Activated gamma-delta T cell (primary cell): ENCODE data around the gene SRD5A1.

Experiments used
- DNase-seq: peaks from one replicate; lab custom pipeline; 2025; lab: John Stamatoyannopoulos, UW

Gene SRD5A1

DNA sequence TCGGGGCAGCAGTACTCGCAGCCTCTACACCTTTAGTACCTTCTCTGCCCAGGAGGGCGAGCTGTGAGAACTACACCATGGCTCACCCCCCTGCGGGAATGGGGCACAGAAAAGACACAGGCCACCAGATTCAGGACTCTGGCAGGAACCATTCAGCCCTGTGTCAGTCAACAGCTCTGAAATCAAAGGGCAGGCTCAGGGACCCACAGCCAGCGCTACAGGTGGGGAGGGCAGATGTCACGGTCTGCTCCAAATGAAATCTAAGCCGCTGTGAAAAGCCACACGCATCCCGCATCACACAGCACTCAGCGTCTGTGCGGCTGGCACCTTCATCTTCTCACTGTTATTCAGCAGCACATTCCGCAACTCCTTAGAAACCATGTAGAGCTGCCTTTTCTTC, 28.3 kb upstream of the SRD5A1 start:
- no peak for DNase-seq

GRCh38 chr5:6606884-6607558, 26.2 kb upstream of the SRD5A1 start:
- DNase-seq: no peak

GRCh38 chr5:6607559-6607936, 25.7 kb upstream of the SRD5A1 start:
- DNase-seq: no peak

DNA sequence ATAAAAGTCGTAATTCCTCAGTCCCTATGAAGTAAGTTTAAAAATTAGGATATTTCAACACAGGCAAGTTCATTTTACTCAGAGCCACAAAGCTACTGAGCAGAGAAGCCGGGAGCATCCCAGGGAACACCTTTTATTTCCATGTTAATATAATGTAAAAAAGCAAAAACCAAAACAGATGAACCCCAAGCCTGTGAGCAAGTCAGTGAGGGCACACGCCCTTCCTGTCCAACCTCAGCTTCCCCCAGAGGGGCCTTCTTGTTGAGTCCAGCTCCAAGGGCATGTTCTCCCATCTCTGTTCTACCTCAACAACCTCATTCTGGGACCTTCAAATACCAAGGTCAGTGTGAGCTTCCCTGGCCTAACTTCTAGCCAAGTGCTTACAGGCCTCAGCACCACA, 25.2 kb upstream of the SRD5A1 start:
- no peak for DNase-seq

DNA sequence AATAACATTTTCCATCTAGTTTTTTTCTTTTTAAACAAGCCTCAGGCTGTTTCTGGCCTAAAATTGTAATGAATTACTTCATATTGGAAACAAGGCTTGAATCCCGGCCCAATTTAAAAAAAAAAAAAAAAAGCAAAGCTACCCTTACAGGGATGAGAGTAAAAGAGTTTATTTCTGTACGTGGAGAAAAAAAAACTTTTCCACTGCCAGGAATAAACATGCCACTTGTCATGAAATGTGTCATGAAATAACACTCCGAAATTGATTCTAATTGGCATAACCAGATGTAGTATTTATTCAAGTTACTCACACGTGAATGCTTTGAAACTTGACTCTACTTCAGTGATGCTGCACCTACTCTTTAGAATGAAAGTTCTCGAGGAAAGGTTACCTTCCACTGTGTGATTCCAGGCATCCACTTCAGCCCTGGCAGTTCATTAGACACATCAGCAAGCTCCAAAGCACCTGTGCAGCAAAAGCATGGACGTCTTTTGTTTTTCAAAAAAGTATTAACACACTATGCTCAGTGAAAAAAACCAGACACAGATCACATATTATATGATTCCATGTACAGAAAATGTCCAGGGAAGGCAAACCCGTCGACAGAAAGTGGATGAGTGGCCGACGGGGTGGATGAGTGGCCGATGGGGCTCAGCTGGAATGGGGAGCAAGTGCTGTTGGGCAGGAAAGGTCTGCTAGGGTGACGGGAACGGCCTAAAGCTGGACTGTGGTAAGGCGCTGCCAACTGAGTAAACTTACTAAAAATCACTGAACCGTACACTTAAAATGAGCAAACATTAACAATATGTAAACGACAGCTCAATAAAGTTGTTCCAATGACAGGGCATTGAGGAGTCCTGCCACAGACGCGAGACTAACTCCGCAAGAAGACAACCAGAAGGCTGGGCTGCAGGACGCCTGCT, 21.6 kb upstream of the SRD5A1 start:
- no peak for DNase-seq

- no peak for DNase-seq
Measured at GRCh38 chr5:6615034-6615815, 18.0 kb upstream of the SRD5A1 start.

GRCh38 chr5:6616632-6617031, 16.6 kb upstream of the SRD5A1 start:
- DNase-seq: no peak

DNA sequence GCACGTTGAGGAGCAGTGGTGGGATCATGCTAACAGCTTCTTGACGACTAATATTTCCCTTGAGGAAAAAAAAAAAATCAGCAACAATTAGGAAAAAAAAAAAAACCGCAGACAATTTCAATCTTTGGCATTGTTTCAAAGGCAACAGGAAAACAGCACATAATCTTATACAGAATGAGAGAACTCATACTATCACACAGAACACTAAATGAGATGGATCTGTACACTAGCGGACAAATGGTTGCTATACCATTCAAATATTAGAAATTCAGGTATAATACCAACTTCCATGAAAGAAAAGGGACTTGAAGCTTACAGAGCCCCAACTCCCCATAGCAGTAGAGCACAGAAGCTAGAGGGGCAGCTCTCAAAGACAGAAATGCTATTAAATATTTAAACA, 10.0 kb upstream of the SRD5A1 start:
- DNase-seq: no peak

GRCh38 chr5:6623941-6624340, 9.3 kb upstream of the SRD5A1 start:
- no peak for DNase-seq

DNA sequence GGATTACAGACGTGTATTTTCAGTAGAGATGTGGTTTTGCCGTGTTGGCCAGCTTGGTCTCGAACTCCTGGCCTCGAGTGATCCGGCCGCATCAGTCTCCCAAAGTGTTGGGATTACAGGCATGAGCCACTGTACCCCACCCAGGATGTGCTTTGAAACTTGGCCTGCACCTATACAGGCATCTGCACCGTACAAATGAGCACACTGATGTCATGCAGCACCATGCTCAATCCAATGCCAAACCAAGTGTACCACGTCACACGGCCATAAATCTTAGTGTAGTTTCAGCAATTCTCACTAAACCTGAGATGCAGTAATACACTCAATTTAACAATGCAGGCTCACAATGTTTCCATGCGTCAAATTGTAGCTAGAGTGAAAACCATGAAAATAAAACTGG, 6.7 kb upstream of the SRD5A1 start:
- no peak for DNase-seq

- DNase-seq: no peak
Measured at GRCh38 chr5:6631441-6631840, 1.8 kb upstream of the SRD5A1 start.

DNA sequence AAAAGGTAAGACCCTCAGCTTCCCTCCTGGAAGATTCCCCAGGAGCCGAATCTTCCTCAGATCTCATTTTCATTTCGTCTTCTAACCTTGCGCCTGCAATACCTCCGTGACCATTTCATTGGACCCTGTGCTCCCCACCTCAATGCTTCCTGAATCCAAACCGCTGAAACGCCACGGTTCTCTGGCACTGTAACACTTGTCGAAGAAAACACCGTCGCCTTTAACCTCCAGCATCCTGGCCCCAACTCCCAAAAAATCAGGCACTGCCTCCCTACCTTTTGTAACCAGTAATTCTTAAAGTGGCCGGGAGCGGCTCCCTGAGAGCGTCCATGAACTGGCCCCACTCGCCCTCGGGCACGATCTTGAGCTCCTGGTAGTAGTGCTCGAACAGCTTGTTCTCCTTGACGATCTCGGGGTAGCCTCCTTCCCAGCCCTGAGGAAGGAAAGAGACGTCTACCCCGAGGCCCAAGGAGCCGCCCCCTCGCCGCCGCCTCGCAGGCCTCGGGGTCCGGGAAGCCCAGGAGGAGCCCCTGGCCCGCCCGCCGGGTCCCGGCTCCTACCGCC, 834 bp upstream of the SRD5A1 start:
- no peak for DNase-seq

GRCh38 chr5:6633469-6634245, 417 bp downstream of the SRD5A1 start:
- no peak for DNase-seq

GRCh38 chr5:6634306-6634705, 1.1 kb downstream of the SRD5A1 start:
- DNase-seq: no peak

DNA sequence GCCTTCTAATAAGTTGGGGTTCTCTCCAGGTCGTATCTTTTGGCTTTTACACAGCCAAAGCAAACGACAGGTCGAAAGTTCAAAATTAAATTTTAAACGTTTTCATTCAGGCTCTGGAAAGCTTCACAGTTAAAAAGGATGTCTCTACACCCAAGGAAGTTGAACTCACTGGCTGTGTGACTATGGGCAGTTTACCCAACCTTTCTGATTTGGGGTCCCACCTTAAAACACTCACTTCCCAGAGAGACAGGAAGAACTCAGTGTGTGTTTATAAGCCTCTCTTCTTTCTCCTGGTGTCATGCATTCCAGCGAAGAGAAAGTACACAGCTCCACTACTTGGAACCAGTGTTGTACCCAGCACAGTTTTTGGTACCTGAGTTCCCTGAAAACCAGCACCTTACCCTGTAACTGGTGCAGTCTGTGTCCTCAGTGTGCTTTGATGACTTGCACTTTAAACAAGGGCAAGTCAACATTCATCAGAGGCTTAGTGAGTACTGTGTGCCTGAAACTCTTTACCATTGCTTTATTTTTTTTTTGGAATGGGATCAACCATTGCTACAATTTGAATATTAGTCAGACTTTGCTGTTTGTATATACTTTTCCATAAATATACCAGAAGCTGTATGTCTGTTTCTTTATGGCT, 1.7 kb downstream of the SRD5A1 start:
- DNase-seq: no peak

DNA sequence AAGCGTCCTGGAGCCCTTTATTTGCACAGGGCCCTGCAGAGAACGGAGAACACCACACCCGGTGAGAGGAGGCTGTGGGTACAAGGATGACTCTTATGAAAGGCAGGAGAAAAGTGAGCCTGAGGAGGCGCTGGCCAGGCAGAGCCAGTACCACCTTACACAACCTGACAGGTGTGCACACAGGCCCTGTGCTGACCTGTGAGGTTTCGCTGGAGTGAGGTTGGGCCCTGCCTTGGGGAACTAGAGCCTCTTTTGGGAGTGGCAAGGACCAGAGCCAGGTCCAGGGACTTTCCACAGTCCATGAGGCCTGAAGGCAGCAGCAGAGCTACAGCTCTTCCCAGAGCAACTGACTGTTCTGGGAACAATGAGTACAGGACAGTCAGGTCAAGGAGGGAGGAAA, 3.1 kb downstream of the SRD5A1 start:
- DNase-seq: no peak

- peak; percentile 4 for DNase-seq
Measured at GRCh38 chr5:6637022-6637421, 3.8 kb downstream of the SRD5A1 start.

DNA sequence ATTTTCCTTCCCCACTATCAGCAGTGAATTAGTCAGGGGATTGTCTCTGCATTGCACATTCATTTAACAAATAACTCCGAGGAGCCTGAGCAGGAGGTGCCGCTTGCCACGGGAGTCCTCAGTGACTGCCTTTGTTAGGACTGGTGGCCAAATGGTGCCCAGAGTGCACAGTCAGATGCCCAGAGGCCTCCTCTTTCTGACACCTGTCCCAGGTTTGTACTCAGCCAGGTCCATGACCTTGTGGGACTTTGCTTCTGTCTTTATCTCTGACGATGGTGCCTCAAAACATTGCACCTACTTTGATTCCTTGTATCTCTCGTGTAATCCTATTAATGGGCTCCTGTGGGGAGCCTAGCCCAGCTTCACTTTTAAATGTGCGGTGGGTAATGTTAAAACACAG, 4.3 kb downstream of the SRD5A1 start:
- DNase-seq: no peak

GRCh38 chr5:6638236-6638635, 5.0 kb downstream of the SRD5A1 start:
- no peak for DNase-seq

- DNase-seq: no peak
Measured at GRCh38 chr5:6642655-6643054, 9.4 kb downstream of the SRD5A1 start.

DNA sequence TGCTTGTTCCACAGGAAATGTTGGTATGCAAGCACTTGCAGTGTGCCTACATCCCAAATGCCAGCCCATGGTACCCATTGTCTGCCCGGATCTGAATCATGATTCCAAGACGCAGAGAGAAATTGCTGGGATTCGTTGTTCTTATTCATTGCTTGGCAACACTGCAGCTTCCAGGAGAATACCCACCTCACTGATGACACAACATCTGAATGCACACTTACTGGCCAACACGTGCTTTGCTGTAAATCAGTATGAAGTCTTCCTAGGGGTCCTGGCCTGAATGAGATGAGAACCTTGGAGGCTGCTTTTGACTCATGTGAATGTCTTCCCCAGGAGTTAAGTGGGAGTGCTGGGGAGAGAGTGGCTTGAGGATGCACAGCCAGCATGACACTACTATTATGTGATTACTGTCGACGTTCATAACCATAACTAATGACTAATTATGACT, 11.6 kb downstream of the SRD5A1 start:
- DNase-seq: no peak
